Heart left ventricle (tissue), 13 donors: ENCODE results near the gene OSM.

Experiments used
- CTCF ChIP-seq, 12 donors: fragments of 200-600 bp; sonication (generic) in 4 of 12; IDR thresholded peaks; one replicate each; pipeline versions ENCODE4 v1.5.0 to v1.8.0; 2018 to 2022; ENCODE audit warnings: antibody characterized with exemption in 12 of 12, mild to moderate bottlenecking in 5 of 12
- POLR2A ChIP-seq, 2 donors: fragments of 450-650 bp; IDR thresholded peaks; one replicate each; pipeline ENCODE4 v1.6.1; 2017; ENCODE audit warnings: antibody characterized with exemption in 2 of 2, mild to moderate bottlenecking in 2 of 2, moderate library complexity in 2 of 2
- donor health status: ischemic (EF 13 %, LVEDD 7.1; RV severe dilation, severe dysfunction).
- donor health status: DM: no; HTN: yes; CAD: no.
- donor health status: DM: no; HTN: no; CAD: no.
- donor health status: ischemic (EF 25% LVEDD 6.9; RV normal size, moderate dysfunction).
- donor health status: ischemic (EF 25% LVEDD 5.7; RV mildly dilated, moderate dysfunction).
- donor health status: ischemic (EF 35%, LVEDD 5.7; RV mildly dilated, moderate dysfunction).
- donor health status: nonischemic (EF 11% LVEDD 7.7; RV severe dilation, severe dysfunction).
- donor health status: DM: yes; HTN: yes; CAD: no.
- donor health status: PGD.
- donor health status: ischemic (EF 29% LVEDD 5.4; RV normal size, mild dysfunction).
- donor health status: nonischemic (EF 23%, LVEDD 6.1; RV moderate dilation, normal function).

GRCh38 chr22:30249049-30250038 lies 17.3 kb downstream of the OSM start:
- TF ChIP-seq CTCF (IDR thresholded peaks at IDR 0.05) (no peak), POLR2A (IDR thresholded peaks at IDR 0.05) (no peak)
